GM12878 (cell line): ENCODE data around the gene NPAS4. TPM values are rescaled to one million over a fixed set of nuclear protein-coding genes. Genes with fewer than 3 reads are reported as not detected.

Source experiments
- ATAC-seq: fragments of 200-7000 bp; cut with Tn5 transposase; 3 replicates; pipeline ENCODE4 v1.9.1; 2020; ENCODE audit warnings: mild to moderate bottlenecking, moderate library complexity
- BruUV-seq: library from RNA; stranded (reverse); fragments of 400-500 nt; replicated peaks from 2 replicates; lab custom pipeline; 2021; lab: Mats Ljungman, UMichigan
- CTCF ChIA-PET: fragments of 300-600 bp; sonication (Branson Sonifier 250); formaldehyde crosslinking; extraction: SDS; loops from one replicate; lab custom pipeline; 2021; ENCODE audit warnings: inconsistent platforms; lab: Yijun Ruan, JAX
- POLR2A ChIA-PET: fragments of 350-600 bp; formaldehyde crosslinking; extraction: SDS; loops from one replicate; lab custom pipeline; 2021; ENCODE audit warnings: inconsistent platforms; lab: Charles Lee
- RAD21 ChIA-PET: fragments of 300-600 bp; sonication (Branson Sonifier 250); formaldehyde crosslinking; loops from one replicate; lab custom pipeline; 2023; ENCODE audit warnings: antibody characterized with exemption; ENCODE audit not compliant: unreplicated experiment; lab: Charles Lee
- SMC1A ChIA-PET: fragments of 300-600 bp; sonication (Branson Sonifier 250); formaldehyde crosslinking; loops from one replicate; lab custom pipeline; 2023; ENCODE audit not compliant: unreplicated experiment, uncharacterized antibody; lab: Charles Lee
- DNase-seq: peaks from one replicate; pipeline ENCODE4 v3.0.0-alpha.2; 2011; ENCODE audit warnings: low read depth, low spot score
- FAIRE-seq: peaks from 3 replicates; lab custom pipeline; 2011; peaks lifted over from hg19 to GRCh38; lab: Jason Lieb, UNC
- H2AFZ ChIP-seq: 2 replicates; pipeline ENCODE4 v1.6.0; 2011; ENCODE audit warnings: low read depth, low read length, control low read depth; ENCODE audit not compliant: control insufficient read depth
- H3K27ac ChIP-seq: 2 replicates; pipeline ENCODE4 v1.5.1; 2011; ENCODE audit warnings: control low read depth; ENCODE audit not compliant: control insufficient read depth, insufficient read depth
- H3K27me3 ChIP-seq, 2 experiments: replicated peaks in 1 of 2; 2 replicates each; pipeline versions ENCODE4 v1.6.0 to v1.6.1; 2011; ENCODE audit warnings: low read length in 1 of 2; ENCODE audit not compliant: control insufficient read depth in 2 of 2, insufficient read depth in 2 of 2
- H3K36me3 ChIP-seq, 2 experiments: 2 replicates each; pipeline ENCODE4 v1.5.1; 2011; ENCODE audit warnings: low read length in 1 of 2; ENCODE audit not compliant: control insufficient read depth in 2 of 2, insufficient read depth in 2 of 2
- H3K4me1 ChIP-seq: 2 replicates; pipeline ENCODE4 v1.6.1; 2011; ENCODE audit warnings: mild to moderate bottlenecking, low read length, moderate library complexity, mixed read lengths; ENCODE audit not compliant: control insufficient read depth, insufficient read depth
- H3K4me2 ChIP-seq: 2 replicates; pipeline ENCODE4 v1.6.0; 2011; ENCODE audit warnings: control low read depth; ENCODE audit not compliant: control insufficient read depth, insufficient read depth
- H3K4me3 ChIP-seq: fragments of 200-600 bp; sonication (generic); 2 replicates; pipeline ENCODE4 v1.5.1; 2016
- H3K79me2 ChIP-seq: 2 replicates; pipeline ENCODE4 v1.6.0; 2011; ENCODE audit warnings: low read length; ENCODE audit not compliant: control insufficient read depth, insufficient read depth
- H3K9ac ChIP-seq: 2 replicates; pipeline ENCODE4 v1.8.0; 2011; ENCODE audit warnings: low read length, control low read depth, mixed read lengths; ENCODE audit not compliant: control insufficient read depth, insufficient read depth
- H3K9me3 ChIP-seq: replicated peaks from 3 replicates; pipeline ENCODE4 v1.5.1; 2011; ENCODE audit warnings: mild to moderate bottlenecking, low read length; ENCODE audit not compliant: control insufficient read depth, insufficient read depth
- H4K20me1 ChIP-seq: 2 replicates; pipeline ENCODE4 v1.6.0; 2011; ENCODE audit not compliant: control insufficient read depth, insufficient read depth
- MEF2B ChIP-seq: fragments of 450-650 bp; IDR thresholded peaks from 2 replicates; pipeline ENCODE4 v1.6.1; 2018; ENCODE audit warnings: mild to moderate bottlenecking, moderate library complexity; ENCODE audit not compliant: partially characterized antibody, poor library complexity, severe bottlenecking
- MXI1 ChIP-seq: fragments of 150-350 bp; IDR thresholded peaks from 2 replicates; pipeline ENCODE4 v1.6.1; 2011; ENCODE audit warnings: low read depth, mild to moderate bottlenecking, inconsistent platforms, low read length, improper control_type of control experiment
- SUZ12 ChIP-seq: fragments of 200-600 bp; sonication (generic); IDR thresholded peaks from one replicate; pipeline ENCODE4 v1.6.1; 2018; ENCODE audit warnings: antibody characterized with exemption, mild to moderate bottlenecking; ENCODE audit not compliant: unreplicated experiment
- TBL1XR1 ChIP-seq: IDR thresholded peaks from 2 replicates; pipeline ENCODE4 v1.6.1; 2012; ENCODE audit warnings: low read depth, low read length, improper control_type of control experiment
- WRNIP1 ChIP-seq: IDR thresholded peaks from 2 replicates; pipeline ENCODE4 v1.6.1; 2011; ENCODE audit warnings: low read depth, low read length, improper control_type of control experiment, borderline replicate concordance
- ZSCAN29 ChIP-seq: fragments of 450-650 bp; IDR thresholded peaks from 2 replicates; pipeline ENCODE4 v1.6.1; 2017; ENCODE audit warnings: mild to moderate bottlenecking, moderate library complexity
- WGBS: methylation state at CpG from one replicate; pipeline ENCODE4 v1.1.6; 2016; ENCODE audit warnings: low lambda C conversion rate; ENCODE audit not compliant: insufficient replicate concordance, insufficient coverage; ENCODE audit errors: missing lambda C conversion rate; 5-methylcytosine and 5-hydroxymethylcytosine counted together
- in situ Hi-C: fragments of 300-500 bp; cut with MboI; formaldehyde crosslinking; loops from 9 replicates; pipeline ENCODE4 v1.14.3; 2018; ENCODE audit warnings: mixed read lengths
- intact Hi-C: fragments of 100-400 bp; cut with micrococcal nuclease; formaldehyde crosslinking; loops from one replicate; pipeline ENCODE4 v1.14.2; 2022; ENCODE audit not compliant: unreplicated experiment
- polyA plus RNA-seq, 11 experiments: library from polyadenylated mRNA; depleted of rRNA in 4 of 11; unstranded in 6 of 11; stranded (reverse) in 5 of 11; fragments of >200 nt; fragmentation: Nextera tagmentation in 4 of 11; fragmentation: Illumina TruSeq in 1 of 11; extraction: Ambion mirVana in 4 of 11; extraction: Trizol in 1 of 11; gene quantifications; 1 replicate in 1 of 11; 2 replicates in 10 of 11; pipeline versions ENCODE4 v1.2.1 to v1.2.3, GENCODE V29; 2011 to 2016; ENCODE audit warnings: inconsistent platforms in 2 of 11, missing spikeins in 2 of 11, low read depth in 1 of 11
- total RNA-seq, 4 experiments: library from RNA; depleted of rRNA in 3 of 4; stranded (reverse); fragments of >200 nt in 3 of 4; fragmentation: Illumina TruSeq in 1 of 4; extraction: Trizol in 1 of 4; gene quantifications; 2 replicates each; pipeline versions ENCODE4 v1.2.1 to v1.2.3, GENCODE V29; 2013 to 2021
- TF ChIP-seq, protein P1 (sequence below): fragments of 450-650 bp; IDR thresholded peaks from 2 replicates; pipeline ENCODE4 v1.6.1; 2017; ENCODE audit warnings: low read depth, mild to moderate bottlenecking, moderate library complexity
- TF ChIP-seq, protein P2 (sequence below): fragments of 450-650 bp; IDR thresholded peaks from 2 replicates; pipeline ENCODE4 v1.6.1; 2016; ENCODE audit warnings: mild to moderate bottlenecking
- TF ChIP-seq, protein P3 (sequence below): IDR thresholded peaks from 2 replicates; pipeline ENCODE4 v1.6.1; 2012; ENCODE audit warnings: low read length, inconsistent platforms
- TF ChIP-seq, protein P4 (sequence below): IDR thresholded peaks from 2 replicates; pipeline ENCODE4 v1.6.1; 2012; ENCODE audit warnings: low read depth, low read length, improper control_type of control experiment
- TF ChIP-seq, protein P5 (sequence below): IDR thresholded peaks from 2 replicates; pipeline ENCODE4 v1.6.1; 2011; ENCODE audit warnings: low read depth, mild to moderate bottlenecking, low read length, moderate library complexity, borderline replicate concordance; ENCODE audit errors: extremely low read depth

NPAS4 gene
- total and polyA plus RNA-seq, 10 of the 15 experiments (the other 5 are each of a cell fraction or from before 2014, with no cell fraction given) = 0.03 to 0.18 (median 0.06) TPM; not detected in 7

GRCh38 chr11:66473167-66473566 lies 52.3 kb downstream of the NPAS4 start:
- Histone ChIP-seq H3K4me2 (no peak overlapping the region), H3K9ac (no peak overlapping the region), H3K4me1 (no peaks in the 10 kb centered on the region), H2AFZ (no peak overlapping the region), H3K27ac (no peak overlapping the region), H4K20me1 (no peaks in the 10 kb centered on the region), H3K79me2 (no peaks in the 10 kb centered on the region), H3K36me3 (no peaks in the 10 kb centered on the region), H3K9me3 (no peaks in the 10 kb centered on the region), H3K27me3 (no peaks in the 10 kb centered on the region), H3K4me3 (no peak overlapping the region)
- WGBS = 92% methylated on average over 11 of the region's 11 CpGs
- no peak for ATAC-seq
- DNase-seq = no peak
- ChIA-PET RAD21 (no interaction called here), CTCF (no interaction called here), POLR2A (interaction anchor here (1.1 kb wide), 1 partner anchor 202 kb away, joined by 3 read pairs; no protein-coding TSS in a partner anchor), SMC1A (interaction anchor here (0.9 kb wide), 1 partner anchor 34 kb away, joined by 3 read pairs; the partner anchor contains the start of gene MRPL11)
- TF ChIP-seq, protein P1, sequence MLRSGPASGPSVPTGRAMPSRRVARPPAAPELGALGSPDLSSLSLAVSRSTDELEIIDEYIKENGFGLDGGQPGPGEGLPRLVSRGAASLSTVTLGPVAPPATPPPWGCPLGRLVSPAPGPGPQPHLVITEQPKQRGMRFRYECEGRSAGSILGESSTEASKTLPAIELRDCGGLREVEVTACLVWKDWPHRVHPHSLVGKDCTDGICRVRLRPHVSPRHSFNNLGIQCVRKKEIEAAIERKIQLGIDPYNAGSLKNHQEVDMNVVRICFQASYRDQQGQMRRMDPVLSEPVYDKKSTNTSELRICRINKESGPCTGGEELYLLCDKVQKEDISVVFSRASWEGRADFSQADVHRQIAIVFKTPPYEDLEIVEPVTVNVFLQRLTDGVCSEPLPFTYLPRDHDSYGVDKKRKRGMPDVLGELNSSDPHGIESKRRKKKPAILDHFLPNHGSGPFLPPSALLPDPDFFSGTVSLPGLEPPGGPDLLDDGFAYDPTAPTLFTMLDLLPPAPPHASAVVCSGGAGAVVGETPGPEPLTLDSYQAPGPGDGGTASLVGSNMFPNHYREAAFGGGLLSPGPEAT = no peak
- TF ChIP-seq MXI1 = no peak
- TF ChIP-seq, protein P2, sequence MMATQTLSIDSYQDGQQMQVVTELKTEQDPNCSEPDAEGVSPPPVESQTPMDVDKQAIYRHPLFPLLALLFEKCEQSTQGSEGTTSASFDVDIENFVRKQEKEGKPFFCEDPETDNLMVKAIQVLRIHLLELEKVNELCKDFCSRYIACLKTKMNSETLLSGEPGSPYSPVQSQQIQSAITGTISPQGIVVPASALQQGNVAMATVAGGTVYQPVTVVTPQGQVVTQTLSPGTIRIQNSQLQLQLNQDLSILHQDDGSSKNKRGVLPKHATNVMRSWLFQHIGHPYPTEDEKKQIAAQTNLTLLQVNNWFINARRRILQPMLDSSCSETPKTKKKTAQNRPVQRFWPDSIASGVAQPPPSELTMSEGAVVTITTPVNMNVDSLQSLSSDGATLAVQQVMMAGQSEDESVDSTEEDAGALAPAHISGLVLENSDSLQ = no peak
- no peak for TF ChIP-seq WRNIP1
- TF ChIP-seq, protein P3, sequence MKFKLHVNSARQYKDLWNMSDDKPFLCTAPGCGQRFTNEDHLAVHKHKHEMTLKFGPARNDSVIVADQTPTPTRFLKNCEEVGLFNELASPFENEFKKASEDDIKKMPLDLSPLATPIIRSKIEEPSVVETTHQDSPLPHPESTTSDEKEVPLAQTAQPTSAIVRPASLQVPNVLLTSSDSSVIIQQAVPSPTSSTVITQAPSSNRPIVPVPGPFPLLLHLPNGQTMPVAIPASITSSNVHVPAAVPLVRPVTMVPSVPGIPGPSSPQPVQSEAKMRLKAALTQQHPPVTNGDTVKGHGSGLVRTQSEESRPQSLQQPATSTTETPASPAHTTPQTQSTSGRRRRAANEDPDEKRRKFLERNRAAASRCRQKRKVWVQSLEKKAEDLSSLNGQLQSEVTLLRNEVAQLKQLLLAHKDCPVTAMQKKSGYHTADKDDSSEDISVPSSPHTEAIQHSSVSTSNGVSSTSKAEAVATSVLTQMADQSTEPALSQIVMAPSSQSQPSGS = no peak
- no peak for TF ChIP-seq SUZ12
- TF ChIP-seq, protein P4, sequence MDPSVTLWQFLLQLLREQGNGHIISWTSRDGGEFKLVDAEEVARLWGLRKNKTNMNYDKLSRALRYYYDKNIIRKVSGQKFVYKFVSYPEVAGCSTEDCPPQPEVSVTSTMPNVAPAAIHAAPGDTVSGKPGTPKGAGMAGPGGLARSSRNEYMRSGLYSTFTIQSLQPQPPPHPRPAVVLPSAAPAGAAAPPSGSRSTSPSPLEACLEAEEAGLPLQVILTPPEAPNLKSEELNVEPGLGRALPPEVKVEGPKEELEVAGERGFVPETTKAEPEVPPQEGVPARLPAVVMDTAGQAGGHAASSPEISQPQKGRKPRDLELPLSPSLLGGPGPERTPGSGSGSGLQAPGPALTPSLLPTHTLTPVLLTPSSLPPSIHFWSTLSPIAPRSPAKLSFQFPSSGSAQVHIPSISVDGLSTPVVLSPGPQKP = no peak
- TF ChIP-seq, protein P5, sequence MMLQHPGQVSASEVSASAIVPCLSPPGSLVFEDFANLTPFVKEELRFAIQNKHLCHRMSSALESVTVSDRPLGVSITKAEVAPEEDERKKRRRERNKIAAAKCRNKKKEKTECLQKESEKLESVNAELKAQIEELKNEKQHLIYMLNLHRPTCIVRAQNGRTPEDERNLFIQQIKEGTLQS = no peak
- TF ChIP-seq MEF2B = no peak
- no peak for TF ChIP-seq TBL1XR1
- no peak for TF ChIP-seq ZSCAN29
- BruUV-seq = no TSS peak
- in situ Hi-C loops (no loop called here), intact Hi-C loops (no loop called here)
- no peak for FAIRE-seq
